Epithelial cell of proximal tubule (primary cell): ENCODE results near the gene NTM. TPM values are rescaled to one million over a fixed set of nuclear protein-coding genes. Genes with fewer than 3 reads are reported as not detected.

Experiments
- DNase-seq: peaks from one replicate; pipeline ENCODE4 v3.0.0-alpha.2; 2011; ENCODE audit warnings: low read depth
- H3K4me3 ChIP-seq: 2 replicates; pipeline ENCODE4 v1.5.1; 2011; ENCODE audit warnings: low read depth, mild to moderate bottlenecking, low read length
- CTCF ChIP-seq: conservative IDR thresholded peaks from 2 replicates; pipeline ENCODE4 v1.5.1; 2012; ENCODE audit warnings: low read depth, mild to moderate bottlenecking, low read length
- total RNA-seq: library from RNA; depleted of rRNA; stranded (reverse); fragments of >200 nt; gene quantifications from 2 replicates; pipeline ENCODE4 v1.2.3, GENCODE V29; 2015

NTM gene
- total RNA-seq, 1 donor from 2014 or later = 5.3 TPM

GRCh38 chr11:132046288-132046865 is 676.0 kb downstream of the NTM start:
- H3K4me3 ChIP-seq = no peak overlapping the region
- DNase-seq = no peak
- no peak for TF ChIP-seq CTCF

GRCh38 chr11:132047167-132047566 is 676.8 kb downstream of the NTM start:
- DNase-seq = no peak
- TF ChIP-seq CTCF = no peak
- no peak overlapping the region for H3K4me3 ChIP-seq

- DNase-seq = no peak
- no peak overlapping the region for H3K4me3 ChIP-seq
- TF ChIP-seq CTCF = no peak
These were observed 677.6 kb downstream of the NTM start for GRCh38 chr11:132048040-132048439.

- no peak for TF ChIP-seq CTCF
- H3K4me3 ChIP-seq = no peak overlapping the region
- DNase-seq = no peak
These were observed 678.8 kb downstream of the NTM start for GRCh38 chr11:132049205-132049604.

- DNase-seq = no peak
- H3K4me3 ChIP-seq = no peak overlapping the region
These were observed 679.6 kb downstream of the NTM start for GRCh38 chr11:132050049-132050448.

GRCh38 chr11:132050577-132051165 is 680.3 kb downstream of the NTM start:
- TF ChIP-seq CTCF = no peak
- no peak for DNase-seq
- H3K4me3 ChIP-seq = no peak overlapping the region

More at GRCh38 chr11:132050049-132050448, 679.6 kb downstream of the NTM start:
- TF ChIP-seq CTCF = no peak

GRCh38 chr11:132051704-132052103 is 681.3 kb downstream of the NTM start:
- TF ChIP-seq CTCF = no peak
- no peak for DNase-seq
- no peak overlapping the region for H3K4me3 ChIP-seq
